HepG2 (cell line): ENCODE measurements around the gene NKIRAS1. TPM values are rescaled to one million over a fixed set of nuclear protein-coding genes. Genes with fewer than 3 reads are reported as not detected.

Experiments used
- ATAC-seq: fragments of 200-7000 bp; cut with Tn5 transposase; 3 replicates; pipeline ENCODE4 v1.9.1; 2020; ENCODE audit warnings: mild to moderate bottlenecking, moderate library complexity
- BruUV-seq: library from RNA; stranded (reverse); fragments of 400-500 nt; replicated peaks from 2 replicates; lab custom pipeline; 2021; lab: Mats Ljungman, UMichigan
- CTCF ChIA-PET: fragments of 300-600 bp; formaldehyde crosslinking; extraction: SDS; loops from one replicate; lab custom pipeline; 2021; ENCODE audit warnings: low total read pairs, inconsistent platforms, low intra/inter-chr PET ratio; lab: Yijun Ruan, JAX
- POLR2A ChIA-PET: fragments of 350-600 bp; sonication (Branson Sonifier 250); formaldehyde crosslinking; loops from one replicate; lab custom pipeline; 2020; ENCODE audit warnings: antibody characterized with exemption, inconsistent platforms; lab: Yijun Ruan, JAX
- DNase-seq: peaks from one replicate; pipeline ENCODE4 v3.0.0-alpha.2; 2015; ENCODE audit warnings: low spot score
- FAIRE-seq: peaks from 3 replicates; lab custom pipeline; 2011; peaks lifted over from hg19 to GRCh38; lab: Jason Lieb, UNC
- H2AFZ ChIP-seq: one replicate; pipeline ENCODE4 v1.6.1; 2011; ENCODE audit warnings: low read length, inconsistent platforms
- H3K27ac ChIP-seq: fragments of 300-600 bp; 3 replicates; pipeline ENCODE4 v1.8.0; 2011; ENCODE audit warnings: mixed run types, mild to moderate bottlenecking, mixed read lengths, low read length, inconsistent platforms; ENCODE audit not compliant: insufficient read depth; ENCODE audit errors: extremely low read length
- H3K27me3 ChIP-seq, 2 experiments: fragments of 200-600 bp in 1 of 2; 2 replicates in 1 of 2; 3 replicates in 1 of 2; pipeline versions ENCODE4 v1.6.0 to v1.8.0; 2011; ENCODE audit warnings: low read length in 2 of 2, mild to moderate bottlenecking in 2 of 2, moderate library complexity in 2 of 2, inconsistent platforms in 1 of 2; ENCODE audit not compliant: insufficient read depth in 2 of 2, control insufficient read depth in 1 of 2
- H3K36me3 ChIP-seq, 2 experiments: fragments of 200-600 bp in 1 of 2; replicated peaks in 1 of 2; 2 replicates in 1 of 2; 3 replicates in 1 of 2; pipeline versions ENCODE4 v1.5.1 to v1.8.0; 2011; ENCODE audit warnings: low read length in 2 of 2, inconsistent platforms in 1 of 2; ENCODE audit not compliant: insufficient read depth in 2 of 2, control insufficient read depth in 1 of 2
- H3K4me1 ChIP-seq: 2 replicates; pipeline ENCODE4 v1.5.1; 2012; ENCODE audit warnings: low read length, inconsistent platforms; ENCODE audit not compliant: insufficient read depth
- H3K4me2 ChIP-seq: 2 replicates; pipeline ENCODE4 v1.6.0; 2011; ENCODE audit warnings: low read depth, low read length, inconsistent platforms
- H3K4me3 ChIP-seq, 3 experiments: fragments of 200-600 bp in 1 of 3; sonication (generic), shearing (Covaris generic) in 1 of 3; replicated peaks in 1 of 3; 2 replicates each; pipeline ENCODE4 v1.5.1; 2011 to 2016; ENCODE audit warnings: low read length in 3 of 3, inconsistent platforms in 2 of 3, low read depth in 2 of 3, mild to moderate bottlenecking in 2 of 3, control low read depth in 1 of 3, mixed read lengths in 1 of 3; ENCODE audit not compliant: insufficient read depth in 1 of 3
- H3K79me2 ChIP-seq: one replicate; pipeline ENCODE4 v1.6.1; 2011; ENCODE audit warnings: low read length, inconsistent platforms; ENCODE audit not compliant: insufficient read depth
- H3K9ac ChIP-seq: 2 replicates; pipeline ENCODE4 v1.6.0; 2011; ENCODE audit warnings: mild to moderate bottlenecking, low read depth, low read length, inconsistent platforms; ENCODE audit not compliant: insufficient read depth
- H3K9me3 ChIP-seq: 2 replicates; pipeline ENCODE4 v1.5.1; 2012; ENCODE audit warnings: mild to moderate bottlenecking, low read length
- H4K20me1 ChIP-seq: 2 replicates; pipeline ENCODE4 v1.6.0; 2011; ENCODE audit warnings: inconsistent platforms, mild to moderate bottlenecking, low read length, moderate library complexity; ENCODE audit not compliant: insufficient read depth
- DPF2 ChIP-seq: sonication (generic); formaldehyde crosslinking; IDR thresholded peaks from 2 replicates; pipeline ENCODE4 v1.4.0; 2020; ENCODE audit warnings: mild to moderate bottlenecking, low read depth, missing genetic modification reagents, borderline replicate concordance
- RXRA ChIP-seq: sonication (generic); formaldehyde crosslinking; IDR thresholded peaks from 2 replicates; pipeline ENCODE4 v1.5.1; 2020; ENCODE audit warnings: missing genetic modification reagents
- SNRNP70 ChIP-seq: fragments of 200-400 bp; formaldehyde crosslinking; IDR thresholded peaks from 2 replicates; pipeline ENCODE4 v1.6.1; 2017; ENCODE audit warnings: mild to moderate bottlenecking, low read depth, low read length, moderate library complexity
- YEATS2 ChIP-seq: sonication (generic); formaldehyde crosslinking; IDR thresholded peaks from 2 replicates; pipeline ENCODE4 v1.4.0; 2020; ENCODE audit warnings: missing genetic modification reagents, borderline replicate concordance
- ZBTB1 ChIP-seq: sonication (generic); formaldehyde crosslinking; IDR thresholded peaks from 2 replicates; pipeline ENCODE4 v1.4.0; 2020; ENCODE audit warnings: missing genetic modification reagents, borderline replicate concordance
- ZKSCAN1 ChIP-seq: fragments of 150-350 bp; IDR thresholded peaks from 2 replicates; pipeline ENCODE4 v1.6.1; 2014; ENCODE audit warnings: low read length
- ZNF180 ChIP-seq: sonication (generic); formaldehyde crosslinking; IDR thresholded peaks from 2 replicates; pipeline ENCODE4 v1.4.0; 2020; ENCODE audit warnings: low read depth, missing genetic modification reagents, borderline replicate concordance
- ZNF496 ChIP-seq: sonication (generic); formaldehyde crosslinking; IDR thresholded peaks from 2 replicates; pipeline ENCODE4 v1.8.1; 2023; ENCODE audit warnings: mild to moderate bottlenecking, moderate library complexity, missing genetic modification reagents; ENCODE audit not compliant: insufficient replicate concordance
- WGBS: methylation state at CpG from one replicate; pipeline ENCODE4 v1.1.6; 2017; ENCODE audit warnings: low lambda C conversion rate; 5-methylcytosine and 5-hydroxymethylcytosine counted together
- in situ Hi-C: cut with HindIII; loops from 2 replicates; pipeline ENCODE4 v1.10.0; 2017; ENCODE audit warnings: low pct_unique_long_range_greater_than_20kb; ENCODE audit not compliant: extremely low pct_ligation_motif_present
- intact Hi-C: fragments of 100-400 bp; cut with micrococcal nuclease; formaldehyde crosslinking; loops from one replicate; pipeline ENCODE4 v1.10.0; 2022; ENCODE audit not compliant: unreplicated experiment
- polyA plus RNA-seq, 8 experiments: library from polyadenylated mRNA; depleted of rRNA in 3 of 8; stranded (reverse) in 7 of 8; unstranded in 1 of 8; fragments of >200 nt; fragmentation: Illumina TruSeq in 4 of 8; extraction: Trizol in 4 of 8; gene quantifications; 2 replicates each; pipeline versions ENCODE4 v1.2.1 to v1.2.3, GENCODE V29; 2011 to 2016; ENCODE audit warnings: low read depth in 4 of 8, missing spikeins in 1 of 8, mixed read lengths in 1 of 8; ENCODE audit not compliant: insufficient read depth in 1 of 8
- total RNA-seq, 5 experiments: library from RNA; depleted of rRNA; stranded (reverse); fragments of >200 nt; fragmentation: Illumina TruSeq; extraction: Trizol; gene quantifications; 2 replicates each; pipeline ENCODE4 v1.2.3, GENCODE V29; 2016; ENCODE audit warnings: low read depth in 1 of 5
- TF ChIP-seq, protein P1 (sequence below): sonication (generic); formaldehyde crosslinking; conservative IDR thresholded peaks from 2 replicates; pipeline ENCODE4 v1.4.0; 2020; ENCODE audit warnings: mild to moderate bottlenecking, missing genetic modification reagents, moderate library complexity
- TF ChIP-seq, protein P2 (sequence below): sonication (generic); formaldehyde crosslinking; IDR thresholded peaks from 2 replicates; pipeline ENCODE4 v1.4.0; 2020; ENCODE audit warnings: missing genetic modification reagents
- TF ChIP-seq, protein P3 (sequence below): sonication (generic); formaldehyde crosslinking; IDR thresholded peaks from 2 replicates; pipeline ENCODE4 v1.5.0; 2020; ENCODE audit warnings: missing genetic modification reagents, mild to moderate bottlenecking, borderline replicate concordance
- TF ChIP-seq, protein P4 (sequence below): sonication (generic); formaldehyde crosslinking; IDR thresholded peaks from 2 replicates; pipeline ENCODE4 v1.5.0; 2020; ENCODE audit warnings: missing genetic modification reagents

NKIRAS1 gene
- total and polyA plus RNA-seq, 2 of the 13 experiments (the other 11 are each of a cell fraction or from before 2014, with no cell fraction given), result 4.3 to 8.0 TPM

DNA sequence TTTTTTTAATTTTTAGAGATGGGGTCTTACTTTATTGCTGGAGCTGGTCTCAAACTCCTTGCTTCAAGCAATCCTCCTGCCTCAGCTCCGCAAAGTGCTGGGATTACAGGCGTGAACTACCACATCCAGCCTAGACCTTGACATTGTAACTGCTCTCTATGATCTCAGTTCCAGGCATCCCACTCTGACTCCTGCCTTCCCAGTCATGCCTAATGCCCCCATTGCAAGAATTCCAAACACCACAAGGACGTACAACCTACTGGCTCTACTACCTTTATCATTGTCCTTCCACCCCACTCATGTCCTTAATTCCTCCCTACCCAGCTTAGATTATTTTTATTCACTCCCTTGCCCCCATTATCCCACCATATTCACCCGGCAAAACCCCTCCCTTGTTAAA lies 21.6 kb downstream of the NKIRAS1 start (continued):
- TF ChIP-seq, protein P1, sequence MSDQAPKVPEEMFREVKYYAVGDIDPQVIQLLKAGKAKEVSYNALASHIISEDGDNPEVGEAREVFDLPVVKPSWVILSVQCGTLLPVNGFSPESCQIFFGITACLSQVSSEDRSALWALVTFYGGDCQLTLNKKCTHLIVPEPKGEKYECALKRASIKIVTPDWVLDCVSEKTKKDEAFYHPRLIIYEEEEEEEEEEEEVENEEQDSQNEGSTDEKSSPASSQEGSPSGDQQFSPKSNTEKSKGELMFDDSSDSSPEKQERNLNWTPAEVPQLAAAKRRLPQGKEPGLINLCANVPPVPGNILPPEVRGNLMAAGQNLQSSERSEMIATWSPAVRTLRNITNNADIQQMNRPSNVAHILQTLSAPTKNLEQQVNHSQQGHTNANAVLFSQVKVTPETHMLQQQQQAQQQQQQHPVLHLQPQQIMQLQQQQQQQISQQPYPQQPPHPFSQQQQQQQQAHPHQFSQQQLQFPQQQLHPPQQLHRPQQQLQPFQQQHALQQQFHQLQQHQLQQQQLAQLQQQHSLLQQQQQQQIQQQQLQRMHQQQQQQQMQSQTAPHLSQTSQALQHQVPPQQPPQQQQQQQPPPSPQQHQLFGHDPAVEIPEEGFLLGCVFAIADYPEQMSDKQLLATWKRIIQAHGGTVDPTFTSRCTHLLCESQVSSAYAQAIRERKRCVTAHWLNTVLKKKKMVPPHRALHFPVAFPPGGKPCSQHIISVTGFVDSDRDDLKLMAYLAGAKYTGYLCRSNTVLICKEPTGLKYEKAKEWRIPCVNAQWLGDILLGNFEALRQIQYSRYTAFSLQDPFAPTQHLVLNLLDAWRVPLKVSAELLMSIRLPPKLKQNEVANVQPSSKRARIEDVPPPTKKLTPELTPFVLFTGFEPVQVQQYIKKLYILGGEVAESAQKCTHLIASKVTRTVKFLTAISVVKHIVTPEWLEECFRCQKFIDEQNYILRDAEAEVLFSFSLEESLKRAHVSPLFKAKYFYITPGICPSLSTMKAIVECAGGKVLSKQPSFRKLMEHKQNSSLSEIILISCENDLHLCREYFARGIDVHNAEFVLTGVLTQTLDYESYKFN (CRISPR knock-in tag), result no peak
- TF ChIP-seq DPF2 (CRISPR knock-in tag), result no peak
- no peak for TF ChIP-seq ZKSCAN1

DNA sequence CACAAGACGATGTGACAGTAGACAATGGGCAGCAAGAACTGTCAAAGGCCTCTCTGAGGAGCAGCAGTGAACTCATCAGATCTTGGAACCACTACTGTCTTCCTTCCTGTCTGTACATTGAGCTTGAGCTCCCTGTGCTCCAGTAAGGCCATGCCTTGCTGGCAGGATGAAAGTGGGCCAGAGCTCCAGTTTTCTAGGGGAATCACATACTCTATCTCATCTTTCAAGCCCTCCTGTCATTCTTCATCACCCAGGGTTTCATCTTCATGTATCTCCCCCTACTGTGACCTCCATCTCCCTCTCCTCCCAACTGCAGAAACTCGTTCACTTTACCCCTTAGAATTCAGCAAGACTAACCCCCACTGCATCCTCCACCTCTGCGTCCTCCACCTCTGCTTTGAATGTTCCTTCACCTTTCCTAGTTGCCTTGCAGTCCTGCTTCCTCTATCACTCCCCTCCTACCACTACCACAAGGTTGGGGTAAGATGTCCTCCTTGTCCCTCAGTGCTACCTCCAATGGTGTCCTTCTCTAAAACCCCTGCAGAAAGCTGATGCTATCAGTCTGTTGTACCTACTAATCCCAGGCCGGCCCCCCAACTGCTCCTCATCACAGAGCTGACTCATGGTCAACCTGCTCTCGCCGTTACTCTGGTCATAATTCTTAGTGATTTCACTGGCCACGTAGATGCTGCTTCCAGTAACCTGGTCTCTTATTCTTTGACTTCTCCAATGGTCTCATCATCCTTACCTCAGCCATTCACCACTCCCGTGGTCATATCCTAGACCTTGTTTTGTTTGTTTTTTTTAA lies 22.3 kb downstream of the NKIRAS1 start:
- FAIRE-seq (no peak), ATAC-seq (peak; percentile 28), DNase-seq (no peak)
- H3K9ac ChIP-seq, result no peak overlapping the region
- CTCF ChIA-PET, result no interaction called here
- 94% methylated on average over 8 of the region's 8 CpGs for WGBS
- no peaks in the 10 kb centered on the region for H3K9me3 ChIP-seq
- POLR2A ChIA-PET, result no interaction called here
- intact Hi-C loops (no loop called here), in situ Hi-C loops (no loop called here)
- no TSS peak for BruUV-seq
- no peak overlapping the region for H3K4me2 ChIP-seq
- peaks cover 6 to 30% of the 10 kb centered on the region in 2 experiments for H3K36me3 ChIP-seq
- no peaks in the 10 kb centered on the region for H3K27me3 ChIP-seq
- no peak overlapping the region for H3K27ac ChIP-seq
- H4K20me1 ChIP-seq, result no peaks in the 10 kb centered on the region
- no peaks in the 10 kb centered on the region for H3K79me2 ChIP-seq
- no peaks in the 10 kb centered on the region for H3K4me1 ChIP-seq
- no peak overlapping the region for H2AFZ ChIP-seq
- no peak overlapping the region for H3K4me3 ChIP-seq
- TF ChIP-seq ZNF496 (CRISPR knock-in tag), result no peak
- TF ChIP-seq, protein P2, sequence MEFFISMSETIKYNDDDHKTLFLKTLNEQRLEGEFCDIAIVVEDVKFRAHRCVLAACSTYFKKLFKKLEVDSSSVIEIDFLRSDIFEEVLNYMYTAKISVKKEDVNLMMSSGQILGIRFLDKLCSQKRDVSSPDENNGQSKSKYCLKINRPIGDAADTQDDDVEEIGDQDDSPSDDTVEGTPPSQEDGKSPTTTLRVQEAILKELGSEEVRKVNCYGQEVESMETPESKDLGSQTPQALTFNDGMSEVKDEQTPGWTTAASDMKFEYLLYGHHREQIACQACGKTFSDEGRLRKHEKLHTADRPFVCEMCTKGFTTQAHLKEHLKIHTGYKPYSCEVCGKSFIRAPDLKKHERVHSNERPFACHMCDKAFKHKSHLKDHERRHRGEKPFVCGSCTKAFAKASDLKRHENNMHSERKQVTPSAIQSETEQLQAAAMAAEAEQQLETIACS (CRISPR knock-in tag), result no peak
- no peak for TF ChIP-seq RXRA (CRISPR knock-in tag)
- TF ChIP-seq, protein P3, sequence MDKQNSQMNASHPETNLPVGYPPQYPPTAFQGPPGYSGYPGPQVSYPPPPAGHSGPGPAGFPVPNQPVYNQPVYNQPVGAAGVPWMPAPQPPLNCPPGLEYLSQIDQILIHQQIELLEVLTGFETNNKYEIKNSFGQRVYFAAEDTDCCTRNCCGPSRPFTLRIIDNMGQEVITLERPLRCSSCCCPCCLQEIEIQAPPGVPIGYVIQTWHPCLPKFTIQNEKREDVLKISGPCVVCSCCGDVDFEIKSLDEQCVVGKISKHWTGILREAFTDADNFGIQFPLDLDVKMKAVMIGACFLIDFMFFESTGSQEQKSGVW (CRISPR knock-in tag), result no peak
- no peak for TF ChIP-seq ZNF180 (CRISPR knock-in tag)
- TF ChIP-seq YEATS2, result no peak
- TF ChIP-seq SNRNP70, result no peak
- TF ChIP-seq ZBTB1, result no peak
- TF ChIP-seq, protein P4, sequence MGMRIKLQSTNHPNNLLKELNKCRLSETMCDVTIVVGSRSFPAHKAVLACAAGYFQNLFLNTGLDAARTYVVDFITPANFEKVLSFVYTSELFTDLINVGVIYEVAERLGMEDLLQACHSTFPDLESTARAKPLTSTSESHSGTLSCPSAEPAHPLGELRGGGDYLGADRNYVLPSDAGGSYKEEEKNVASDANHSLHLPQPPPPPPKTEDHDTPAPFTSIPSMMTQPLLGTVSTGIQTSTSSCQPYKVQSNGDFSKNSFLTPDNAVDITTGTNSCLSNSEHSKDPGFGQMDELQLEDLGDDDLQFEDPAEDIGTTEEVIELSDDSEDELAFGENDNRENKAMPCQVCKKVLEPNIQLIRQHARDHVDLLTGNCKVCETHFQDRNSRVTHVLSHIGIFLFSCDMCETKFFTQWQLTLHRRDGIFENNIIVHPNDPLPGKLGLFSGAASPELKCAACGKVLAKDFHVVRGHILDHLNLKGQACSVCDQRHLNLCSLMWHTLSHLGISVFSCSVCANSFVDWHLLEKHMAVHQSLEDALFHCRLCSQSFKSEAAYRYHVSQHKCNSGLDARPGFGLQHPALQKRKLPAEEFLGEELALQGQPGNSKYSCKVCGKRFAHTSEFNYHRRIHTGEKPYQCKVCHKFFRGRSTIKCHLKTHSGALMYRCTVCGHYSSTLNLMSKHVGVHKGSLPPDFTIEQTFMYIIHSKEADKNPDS (CRISPR knock-in tag), result no peak
